Measurements from ENCODE around the gene MRI1. TPM values are rescaled to one million over a fixed set of nuclear protein-coding genes. Genes with fewer than 3 reads are reported as not detected.

Gene MRI1
- total RNA-seq, 4 donors from 2014 or later = 72.8 to 133 (median 92.1) TPM

- no peak for DNase-seq (ENCODE audit: low spot score in 2 of 2)
- no peak overlapping the region for H3K4me3 ChIP-seq (ENCODE audit: low read depth, poor library complexity, severe bottlenecking)
- intact Hi-C loops (cut with DNase I; ENCODE audit: low total_unique reads) = no loop called here
- WGBS, 2 donors = 85 to 89% methylated on average over 35 of the region's 35 CpGs
- TF ChIP-seq POLR2A (IDR thresholded peaks at IDR 0.05) = no peak
- TF ChIP-seq CTCF (IDR thresholded peaks at IDR 0.05) = no peak
These were observed 40.7 kb downstream of the MRI1 start for GRCh38 chr19:13804830-13805683.

- no peak for DNase-seq (ENCODE audit: low spot score in 2 of 2)
- no peak overlapping the region for H3K4me3 ChIP-seq (ENCODE audit: low read depth, poor library complexity, severe bottlenecking)
- WGBS, 2 donors = 92 to 99% methylated on average over 3 of the region's 3 CpGs
- intact Hi-C loops (cut with DNase I; ENCODE audit: low total_unique reads) = no loop called here
- no peak for TF ChIP-seq POLR2A (IDR thresholded peaks at IDR 0.05)
These were observed 42.4 kb downstream of the MRI1 start for GRCh38 chr19:13806728-13807127.

GRCh38 chr19:13807421-13808021 is 43.2 kb downstream of the MRI1 start:
- 95 to 97% methylated on average over 3 of the region's 3 CpGs for WGBS, 2 donors
- TF ChIP-seq CTCF (IDR thresholded peaks at IDR 0.05) (no peak), POLR2A (IDR thresholded peaks at IDR 0.05) (no peak)
- intact Hi-C loops (cut with DNase I; ENCODE audit: low total_unique reads) = no loop called here
- H3K4me3 ChIP-seq (ENCODE audit: low read depth, poor library complexity, severe bottlenecking) = no peak overlapping the region
- no peak for DNase-seq (ENCODE audit: low spot score in 2 of 2)

GRCh38 chr19:13808856-13809255 is 44.5 kb downstream of the MRI1 start:
- 95 to 97% methylated on average over 32 to 34 of the region's 34 CpGs for WGBS, 2 donors
- H3K4me3 ChIP-seq (ENCODE audit: low read depth, poor library complexity, severe bottlenecking) = no peak overlapping the region

GRCh38 chr19:13812544-13812943 is 48.2 kb downstream of the MRI1 start:
- WGBS, 2 donors = 90 to 93% methylated on average over 11 of the region's 11 CpGs
- H3K4me3 ChIP-seq (ENCODE audit: low read depth, poor library complexity, severe bottlenecking) = no peak overlapping the region

More at GRCh38 chr19:13808856-13809255, 44.5 kb downstream of the MRI1 start:
- intact Hi-C loops (cut with DNase I; ENCODE audit: low total_unique reads) = no loop called here
- TF ChIP-seq POLR2A (IDR thresholded peaks at IDR 0.05) = no peak
- no peak for TF ChIP-seq CTCF (IDR thresholded peaks at IDR 0.05)
- DNase-seq (ENCODE audit: low spot score in 2 of 2) = no peak

More at GRCh38 chr19:13812544-13812943, 48.2 kb downstream of the MRI1 start:
- TF ChIP-seq CTCF (IDR thresholded peaks at IDR 0.05) (no peak), POLR2A (IDR thresholded peaks at IDR 0.05) (no peak)
- intact Hi-C loops (cut with DNase I; ENCODE audit: low total_unique reads) = no loop called here
- no peak for DNase-seq (ENCODE audit: low spot score in 2 of 2)
